Vagina (tissue), 2 donors: ENCODE data around the gene STX4. TPM values are rescaled to one million over a fixed set of nuclear protein-coding genes. Genes with fewer than 3 reads are reported as not detected.
A peak's percentile ranks its signal among the peaks of the same experiment; 100 is the strongest.

Experiments used
- DNase-seq, 2 donors: peaks; one replicate each; pipeline ENCODE4 v3.0.0-alpha.2; 2017; ENCODE audit errors: extremely low spot score in 2 of 2
- H3K27ac ChIP-seq: fragments of 200-600 bp; sonication (generic); one replicate; pipeline ENCODE4 v1.5.1; 2019
- H3K27me3 ChIP-seq: fragments of 200-600 bp; sonication (generic); one replicate; pipeline ENCODE4 v1.5.1; 2019
- H3K36me3 ChIP-seq, 2 donors: fragments of 200-600 bp; sonication (generic); one replicate each; pipeline ENCODE4 v1.5.1; 2017 to 2019
- H3K4me1 ChIP-seq: fragments of 200-600 bp; sonication (generic); one replicate; pipeline ENCODE4 v1.5.1; 2019
- H3K4me3 ChIP-seq, 2 donors: fragments of 200-600 bp; sonication (generic); 1 replicate in 1 of 2; 2 replicates in 1 of 2; pipeline ENCODE4 v1.5.1; 2016 to 2019
- H3K9me3 ChIP-seq: fragments of 200-600 bp; sonication (generic); one replicate; pipeline ENCODE4 v1.5.1; 2019
- CTCF ChIP-seq, 3 experiments: fragments of 450-650 bp in 2 of 3; fragments of 200-600 bp in 1 of 3; sonication (generic) in 1 of 3; IDR thresholded peaks; one replicate each; pipeline ENCODE4 v1.5.1; 2017 to 2019; ENCODE audit warnings: antibody characterized with exemption in 3 of 3, mild to moderate bottlenecking in 2 of 3, moderate library complexity in 2 of 3
- POLR2A ChIP-seq, 2 donors: fragments of 450-650 bp; IDR thresholded peaks; one replicate each; pipeline ENCODE4 v1.6.1; 2017; ENCODE audit warnings: antibody characterized with exemption in 2 of 2, mild to moderate bottlenecking in 2 of 2, moderate library complexity in 2 of 2
- POLR2AphosphoS5 ChIP-seq, 2 donors: sonication (generic); formaldehyde crosslinking; IDR thresholded peaks; one replicate each; pipeline ENCODE4 v1.9.0; 2017; ENCODE audit warnings: antibody characterized with exemption in 2 of 2, mild to moderate bottlenecking in 2 of 2, low read depth in 1 of 2; ENCODE audit not compliant: insufficient read depth in 1 of 2
- intact Hi-C: fragments of 100-400 bp; cut with DNase I; formaldehyde crosslinking; loops from one replicate; pipeline ENCODE4 v1.15.1; 2023
- total RNA-seq: library from RNA; depleted of rRNA; stranded (reverse); fragments of >200 nt; gene quantifications from one replicate; pipeline ENCODE4 v1.2.3, GENCODE V29; 2016

STX4 gene
- total RNA-seq, 1 donor from 2014 or later = 42.5 TPM

GRCh38 chr16:31043898-31044481 lies 10.6 kb downstream of the STX4 start:
- TF ChIP-seq POLR2AphosphoS5 (IDR thresholded peaks at IDR 0.05; ENCODE audit: insufficient read depth in 1 of 2, low read depth in 1 of 2) (no peak), POLR2A (IDR thresholded peaks at IDR 0.05) (no peak), CTCF (IDR thresholded peaks at IDR 0.05) (no peak)
- H3K4me3 ChIP-seq = no peak overlapping the region
- no peaks in the 10 kb centered on the region for H3K4me1 ChIP-seq
- intact Hi-C loops = no loop called here
- no peak overlapping the region for H3K27ac ChIP-seq
- no peak for DNase-seq
- no peaks in the 10 kb centered on the region for H3K9me3 ChIP-seq
- H3K27me3 ChIP-seq = no peaks in the 10 kb centered on the region
- H3K36me3 ChIP-seq = peaks cover 0 to 13% of the 10 kb centered on the region in 2 donors

GRCh38 chr16:31050280-31051030 lies 17.1 kb downstream of the STX4 start:
- intact Hi-C loops = no loop called here
- H3K4me3 ChIP-seq = no peak overlapping the region
- H3K4me1 ChIP-seq = peaks cover 8% of the 10 kb centered on the region
- no peak for DNase-seq
- no peaks in the 10 kb centered on the region for H3K27me3 ChIP-seq
- no peaks in the 10 kb centered on the region for H3K36me3 ChIP-seq
- no peak for TF ChIP-seq POLR2A (IDR thresholded peaks at IDR 0.05)
- no peak for TF ChIP-seq CTCF (IDR thresholded peaks at IDR 0.05)
- no peak for TF ChIP-seq POLR2AphosphoS5 (IDR thresholded peaks at IDR 0.05; ENCODE audit: insufficient read depth in 1 of 2, low read depth in 1 of 2)
- H3K9me3 ChIP-seq = no peaks in the 10 kb centered on the region
- H3K27ac ChIP-seq = no peak overlapping the region

GRCh38 chr16:31052114-31052513 lies 18.8 kb downstream of the STX4 start:
- no peak for DNase-seq
- no peaks in the 10 kb centered on the region for H3K36me3 ChIP-seq
- H3K4me1 ChIP-seq = peaks cover 8% of the 10 kb centered on the region
- no peak overlapping the region for H3K27ac ChIP-seq
- H3K27me3 ChIP-seq = no peaks in the 10 kb centered on the region
- no peak overlapping the region for H3K4me3 ChIP-seq
- intact Hi-C loops = no loop called here
- H3K9me3 ChIP-seq = no peaks in the 10 kb centered on the region
- no peak for TF ChIP-seq POLR2A (IDR thresholded peaks at IDR 0.05)

GRCh38 chr16:31055613-31056012 lies 22.3 kb downstream of the STX4 start:
- no peak for TF ChIP-seq POLR2A (IDR thresholded peaks at IDR 0.05)
- Histone ChIP-seq H3K4me3 (no peak overlapping the region), H3K27me3 (no peaks in the 10 kb centered on the region), H3K9me3 (no peaks in the 10 kb centered on the region), H3K4me1 (peaks cover 8% of the 10 kb centered on the region), H3K36me3 (no peaks in the 10 kb centered on the region), H3K27ac (no peak overlapping the region)
- no peak for DNase-seq
- intact Hi-C loops = no loop called here

GRCh38 chr16:31061126-31061812 lies 27.9 kb downstream of the STX4 start:
- Histone ChIP-seq H3K4me3 (no peak overlapping the region), H3K4me1 (peaks cover 14% of the 10 kb centered on the region), H3K9me3 (no peaks in the 10 kb centered on the region), H3K27me3 (no peaks in the 10 kb centered on the region), H3K27ac (no peak overlapping the region), H3K36me3 (peaks cover 0 to 22% of the 10 kb centered on the region in 2 donors)
- TF ChIP-seq POLR2A (IDR thresholded peaks at IDR 0.05) (no peak), POLR2AphosphoS5 (IDR thresholded peaks at IDR 0.05; ENCODE audit: insufficient read depth in 1 of 2, low read depth in 1 of 2) (no peak), CTCF (IDR thresholded peaks at IDR 0.05) (no peak)
- intact Hi-C loops = no loop called here
- DNase-seq = peak in 1 of 2 donors; percentile 92
